Esophagus muscularis mucosa (tissue), 4 donors: ENCODE data around the gene GBF1. TPM values are rescaled to one million over a fixed set of nuclear protein-coding genes. Genes with fewer than 3 reads are reported as not detected.
A peak's percentile ranks its signal among the peaks of the same experiment; 100 is the strongest.

Experiments
- DNase-seq: peaks from one replicate; pipeline ENCODE4 v3.0.0-alpha.2; 2017; ENCODE audit errors: extremely low spot score
- H3K27ac ChIP-seq, 4 donors: fragments of 200-600 bp; sonication (generic); replicated peaks in 1 of 4; 1 replicate in 3 of 4; 2 replicates in 1 of 4; pipeline ENCODE4 v1.5.1; 2016 to 2019; ENCODE audit warnings: mild to moderate bottlenecking in 1 of 4
- H3K27me3 ChIP-seq, 4 donors: fragments of 200-600 bp; sonication (generic); one replicate each; pipeline versions ENCODE4 v1.5.1 to v1.6.0; 2016 to 2019
- H3K36me3 ChIP-seq, 4 donors: fragments of 200-600 bp; sonication (generic); one replicate each; pipeline ENCODE4 v1.5.1; 2016 to 2019
- H3K4me1 ChIP-seq, 4 donors: fragments of 200-600 bp; sonication (generic); one replicate each; pipeline ENCODE4 v1.5.1; 2016 to 2019
- H3K4me3 ChIP-seq, 4 donors: fragments of 200-600 bp; sonication (generic); 1 replicate in 2 of 4; 2 replicates in 2 of 4; pipeline ENCODE4 v1.5.1; 2016 to 2019; ENCODE audit warnings: mild to moderate bottlenecking in 4 of 4, moderate library complexity in 1 of 4
- H3K9me3 ChIP-seq, 4 donors: fragments of 200-600 bp; sonication (generic); 1 replicate in 3 of 4; 2 replicates in 1 of 4; pipeline ENCODE4 v1.5.1; 2016 to 2019
- CTCF ChIP-seq, 3 experiments: fragments of 200-600 bp in 2 of 3; fragments of 450-650 bp in 1 of 3; sonication (generic) in 2 of 3; IDR thresholded peaks; one replicate each; pipeline ENCODE4 v1.5.1; 2017 to 2019; ENCODE audit warnings: antibody characterized with exemption in 3 of 3, mild to moderate bottlenecking in 2 of 3, moderate library complexity in 1 of 3
- EP300 ChIP-seq: sonication (generic); formaldehyde crosslinking; IDR thresholded peaks from one replicate; pipeline ENCODE4 v1.6.1; 2017; ENCODE audit warnings: antibody characterized with exemption
- POLR2A ChIP-seq: fragments of 450-650 bp; IDR thresholded peaks from one replicate; pipeline ENCODE4 v1.6.1; 2017; ENCODE audit warnings: antibody characterized with exemption, moderate library complexity, mild to moderate bottlenecking, low read depth
- POLR2AphosphoS5 ChIP-seq, 2 donors: sonication (generic); formaldehyde crosslinking; IDR thresholded peaks; one replicate each; pipeline ENCODE4 v1.6.1; 2017; ENCODE audit warnings: antibody characterized with exemption in 2 of 2
- WGBS: methylation state at CpG from one replicate; pipeline ENCODE4 v1.1.5; 2018; 5-methylcytosine and 5-hydroxymethylcytosine counted together
- intact Hi-C: fragments of 100-400 bp; cut with DNase I; formaldehyde crosslinking; loops from one replicate; pipeline ENCODE4 v1.15.1; 2023
- total RNA-seq, 4 donors: library from RNA; depleted of rRNA; stranded (reverse); fragments of >200 nt; gene quantifications; one replicate each; pipeline versions ENCODE4 v1.1.0 to v1.2.1, GENCODE V29; 2016

The GBF1 gene
- total RNA-seq, 4 donors from 2014 or later: 33.1 to 52.4 (median 40.0) TPM

GRCh38 chr10:102398172-102399020, 153.1 kb downstream of the GBF1 start:
- H3K36me3 ChIP-seq: peaks cover 0 to 57% (median 48%) of the 10 kb centered on the region in 4 donors
- no peaks in the 10 kb centered on the region for H3K9me3 ChIP-seq
- 85% methylated on average over 17 of the region's 21 CpGs for WGBS
- DNase-seq: no peak
- peaks cover 30 to 92% (median 85%) of the 10 kb centered on the region in 4 donors for H3K4me1 ChIP-seq
- H3K27ac ChIP-seq: peak overlapping the region; percentile 86 to 99 (median 94)
- no peaks in the 10 kb centered on the region for H3K27me3 ChIP-seq
- no peak for TF ChIP-seq POLR2AphosphoS5 (IDR thresholded peaks at IDR 0.05)
- no peak for TF ChIP-seq EP300
- no peak for TF ChIP-seq CTCF (IDR thresholded peaks at IDR 0.05)
- no peak for TF ChIP-seq POLR2A
- peak overlapping the region in 3 of 4 donors; percentile 59 to 68 (median 63) for H3K4me3 ChIP-seq
- intact Hi-C loops: no loop called here

GRCh38 chr10:102399217-102400021, 154.1 kb downstream of the GBF1 start:
- intact Hi-C loops: no loop called here

GRCh38 chr10:102400076-102400475, 154.7 kb downstream of the GBF1 start:
- Histone ChIP-seq H3K4me3 (peak overlapping the region in 1 of 4 donors; percentile 63), H3K27ac (peak overlapping the region; percentile 86 to 99 (median 94)), H3K36me3 (peaks cover 0 to 68% (median 50%) of the 10 kb centered on the region in 4 donors), H3K4me1 (peaks cover 25 to 96% (median 82%) of the 10 kb centered on the region in 4 donors), H3K27me3 (no peaks in the 10 kb centered on the region), H3K9me3 (no peaks in the 10 kb centered on the region)
- WGBS: 66% methylated on average over 7 of the region's 17 CpGs
- no peak for DNase-seq
- TF ChIP-seq CTCF (IDR thresholded peaks at IDR 0.05) (no peak), EP300 (no peak), POLR2A (no peak), POLR2AphosphoS5 (IDR thresholded peaks at IDR 0.05) (no peak)
- intact Hi-C loops: no loop called here

More at GRCh38 chr10:102399217-102400021, 154.1 kb downstream of the GBF1 start:
- WGBS: 3% methylated on average over 38 of the region's 72 CpGs
- H3K4me1 ChIP-seq: peaks cover 25 to 96% (median 85%) of the 10 kb centered on the region in 4 donors
- DNase-seq: peak; percentile 95
- H3K9me3 ChIP-seq: no peaks in the 10 kb centered on the region
- peaks cover 0 to 63% (median 49%) of the 10 kb centered on the region in 4 donors for H3K36me3 ChIP-seq
- no peaks in the 10 kb centered on the region for H3K27me3 ChIP-seq
- TF ChIP-seq EP300: no peak
- TF ChIP-seq POLR2AphosphoS5 (IDR thresholded peaks at IDR 0.05): peak; percentile 90 to 95
- no peak for TF ChIP-seq POLR2A
- peak; percentile 95 to 96 (median 95) for TF ChIP-seq CTCF (IDR thresholded peaks at IDR 0.05)
- peak overlapping the region; percentile 86 to 99 (median 94) for H3K27ac ChIP-seq
- H3K4me3 ChIP-seq: peak overlapping the region; percentile 59 to 68 (median 65)

GRCh38 chr10:102400598-102401341, 155.4 kb downstream of the GBF1 start:
- H3K36me3 ChIP-seq: peaks cover 0 to 68% (median 50%) of the 10 kb centered on the region in 4 donors
- no peaks in the 10 kb centered on the region for H3K9me3 ChIP-seq
- no peak for DNase-seq
- TF ChIP-seq EP300 (no peak), POLR2AphosphoS5 (IDR thresholded peaks at IDR 0.05) (no peak), CTCF (IDR thresholded peaks at IDR 0.05) (no peak), POLR2A (no peak)
- no peak overlapping the region for H3K4me3 ChIP-seq
- intact Hi-C loops: no loop called here
- 80% methylated on average over 14 of the region's 22 CpGs for WGBS
- H3K27ac ChIP-seq: peak overlapping the region; percentile 74 to 99 (median 94)
- H3K4me1 ChIP-seq: peaks cover 25 to 99% (median 87%) of the 10 kb centered on the region in 4 donors
- no peaks in the 10 kb centered on the region for H3K27me3 ChIP-seq
